ENCODE measurements around the gene DCP1A.

The DCP1A gene

DNA sequence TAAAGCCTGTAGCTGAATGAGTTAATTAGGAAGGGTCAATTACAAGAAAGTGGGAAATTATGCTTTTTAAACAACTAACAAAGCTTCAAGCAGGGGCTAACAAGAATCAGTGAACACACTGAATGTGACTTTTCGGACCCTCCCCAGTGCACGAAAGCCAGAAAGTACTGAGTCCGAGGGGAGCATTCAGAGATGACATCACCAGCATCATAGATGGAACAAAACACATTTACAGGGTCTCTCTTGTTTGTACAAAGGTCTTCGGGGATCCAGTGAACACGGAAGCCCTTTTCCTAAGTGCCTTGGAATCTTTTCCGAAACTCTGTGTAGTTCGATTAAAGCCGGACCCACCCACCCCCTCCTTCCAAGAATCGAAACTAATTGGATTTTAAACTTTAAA, 829 bp downstream of the DCP1A start:
- no peak overlapping the region for H2BK120ac ChIP-seq (ENCODE audit: low read depth, low read length)
- no peak overlapping the region for H2AK5ac ChIP-seq (ENCODE audit: low read length, severe bottlenecking)
- H2AFZ ChIP-seq (ENCODE audit: low read depth, low read length): no peak overlapping the region
- no peak overlapping the region for H2BK12ac ChIP-seq (ENCODE audit: low read length in 2 of 2)
- peak overlapping the region in 1 of 2 experiments; percentile 33 for H3K18ac ChIP-seq (ENCODE audit: low read depth in 1 of 2, low read length in 2 of 2)
- no peak overlapping the region for H4K91ac ChIP-seq (ENCODE audit: low read length)
- H2BK5ac ChIP-seq (ENCODE audit: low read depth, low read length, poor library complexity, severe bottlenecking): no peak overlapping the region
- H3K36me3 ChIP-seq (ENCODE audit: control insufficient read depth in 1 of 2, insufficient read depth in 2 of 2, low read depth in 1 of 2, low read length in 2 of 2): peaks cover 5 to 25% of the 10 kb centered on the region in 2 experiments
- H3K4ac ChIP-seq (ENCODE audit: low read depth in 1 of 2, low read length in 2 of 2): no peak overlapping the region
- DNase-seq: peak; percentile 76
- peak overlapping the region; percentile 99 for H3K9ac ChIP-seq (ENCODE audit: low read length)
- H3K9me3 ChIP-seq (ENCODE audit: control insufficient read depth, low read length): no peaks in the 10 kb centered on the region
- H3K27ac ChIP-seq (ENCODE audit: low read length, poor library complexity, severe bottlenecking): no peak overlapping the region
- peak overlapping the region; percentile 92 to 99 for H3K4me3 ChIP-seq (ENCODE audit: insufficient read depth in 1 of 2, low read depth in 1 of 2, low read length in 2 of 2)
- no peak overlapping the region for H2BK15ac ChIP-seq (ENCODE audit: low read depth, poor library complexity, severe bottlenecking)
- no peaks in the 10 kb centered on the region for H3K27me3 ChIP-seq (ENCODE audit: control insufficient read depth in 1 of 2, insufficient read depth in 1 of 2, low read length in 2 of 2)
- H4K8ac ChIP-seq (ENCODE audit: low read length): no peak overlapping the region
- no peaks in the 10 kb centered on the region for H3K4me1 ChIP-seq (ENCODE audit: control insufficient read depth, insufficient read depth, low read depth, low read length)
- no peak overlapping the region for H3K14ac ChIP-seq (ENCODE audit: low read length in 2 of 2)
- 1% methylated on average over 8 of the region's 9 CpGs for WGBS
- H3K23ac ChIP-seq (ENCODE audit: low read length in 2 of 2): no peak overlapping the region
- peak overlapping the region; percentile 72 for H3K4me2 ChIP-seq (ENCODE audit: low read length, poor library complexity, severe bottlenecking)
- peaks cover 5% of the 10 kb centered on the region for H3K79me1 ChIP-seq (replicated peaks; ENCODE audit: low read length, poor library complexity, severe bottlenecking)

DNA sequence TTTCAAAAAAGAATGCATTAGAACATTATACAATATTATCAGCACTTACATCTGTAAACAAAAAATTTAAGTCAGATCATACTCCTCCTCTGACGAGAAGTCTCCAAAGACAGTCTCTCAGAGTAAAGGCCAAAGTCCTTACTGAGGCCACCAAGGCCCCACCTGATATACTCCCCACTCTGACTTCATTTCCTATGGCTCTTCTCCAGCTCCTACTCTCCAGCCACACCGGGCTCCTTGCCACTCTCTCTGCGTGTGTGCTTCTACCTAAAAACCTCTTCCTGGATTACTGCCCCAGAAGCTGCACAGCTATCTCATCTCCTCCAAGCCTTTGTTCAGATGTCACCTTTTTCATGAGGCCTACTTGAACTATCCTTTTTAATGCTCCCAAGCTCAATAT, 5.0 kb downstream of the DCP1A start:
- Histone ChIP-seq H2BK12ac (ENCODE audit: low read length in 2 of 2) (no peak overlapping the region), H2AK5ac (ENCODE audit: low read length, severe bottlenecking) (no peak overlapping the region), H3K36me3 (ENCODE audit: control insufficient read depth in 1 of 2, insufficient read depth in 2 of 2, low read depth in 1 of 2, low read length in 2 of 2) (peaks cover 11 to 63% of the 10 kb centered on the region in 2 experiments), H2AFZ (ENCODE audit: low read depth, low read length) (no peak overlapping the region), H3K14ac (ENCODE audit: low read length in 2 of 2) (no peak overlapping the region), H4K91ac (ENCODE audit: low read length) (no peak overlapping the region), H2BK5ac (ENCODE audit: low read depth, low read length, poor library complexity, severe bottlenecking) (no peak overlapping the region), H3K4me1 (ENCODE audit: control insufficient read depth, insufficient read depth, low read depth, low read length) (no peaks in the 10 kb centered on the region), H3K4me3 (ENCODE audit: insufficient read depth in 1 of 2, low read depth in 1 of 2, low read length in 2 of 2) (no peak overlapping the region), H3K9ac (ENCODE audit: low read length) (peak overlapping the region; percentile 49), H3K18ac (ENCODE audit: low read depth in 1 of 2, low read length in 2 of 2) (no peak overlapping the region), H2BK15ac (ENCODE audit: low read depth, poor library complexity, severe bottlenecking) (no peak overlapping the region), H3K4ac (ENCODE audit: low read depth in 1 of 2, low read length in 2 of 2) (no peak overlapping the region), H3K79me1 (replicated peaks; ENCODE audit: low read length, poor library complexity, severe bottlenecking) (peaks cover 7% of the 10 kb centered on the region), H4K8ac (ENCODE audit: low read length) (no peak overlapping the region), H3K27ac (ENCODE audit: low read length, poor library complexity, severe bottlenecking) (no peak overlapping the region), H3K27me3 (ENCODE audit: control insufficient read depth in 1 of 2, insufficient read depth in 1 of 2, low read length in 2 of 2) (no peaks in the 10 kb centered on the region), H3K23ac (ENCODE audit: low read length in 2 of 2) (no peak overlapping the region), H3K9me3 (ENCODE audit: control insufficient read depth, low read length) (no peaks in the 10 kb centered on the region), H3K4me2 (ENCODE audit: low read length, poor library complexity, severe bottlenecking) (no peak overlapping the region), H2BK120ac (ENCODE audit: low read depth, low read length) (no peak overlapping the region)
- no peak for DNase-seq
- 92% methylated on average over 3 of the region's 3 CpGs for WGBS

DNA sequence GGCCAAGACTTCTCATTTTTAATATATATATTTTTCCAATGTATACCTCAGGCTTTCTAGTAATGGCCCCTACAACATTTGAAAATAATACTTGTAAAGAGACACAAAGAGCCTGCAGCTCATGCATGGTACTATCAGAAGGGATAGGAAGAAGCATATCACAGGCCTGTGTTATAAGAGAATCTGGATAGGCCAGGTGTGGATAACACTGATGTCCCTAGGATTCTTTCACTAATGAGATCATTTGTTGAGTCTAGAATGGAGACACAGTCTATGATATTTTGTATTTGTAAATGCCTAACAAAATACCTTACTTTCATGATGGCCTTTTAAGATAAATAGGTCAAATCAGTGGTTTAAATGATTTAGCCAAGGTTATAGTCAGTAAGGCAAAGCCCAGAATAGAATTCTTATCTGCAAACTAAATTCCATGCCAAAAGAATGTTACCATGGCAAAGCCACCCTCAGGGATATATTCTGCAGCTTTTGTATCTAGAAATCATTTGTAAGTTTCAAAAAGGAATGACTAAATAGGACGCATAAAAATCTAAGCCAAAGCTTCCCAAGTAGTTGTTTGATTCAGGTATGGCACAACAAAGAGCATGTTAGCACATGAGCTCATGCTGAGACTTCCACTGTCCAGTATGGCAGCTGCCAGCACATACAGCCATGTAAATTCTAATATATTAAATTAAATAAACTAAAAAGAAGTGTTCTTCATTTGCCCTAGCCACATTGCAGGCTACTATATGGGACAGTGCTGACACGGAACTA, 10.0 kb downstream of the DCP1A start:
- no peak overlapping the region for H3K9ac ChIP-seq (ENCODE audit: low read length)
- no peak overlapping the region for H2BK5ac ChIP-seq (ENCODE audit: low read depth, low read length, poor library complexity, severe bottlenecking)
- H2BK12ac ChIP-seq (ENCODE audit: low read length in 2 of 2): no peak overlapping the region
- peaks cover 15% of the 10 kb centered on the region for H3K79me1 ChIP-seq (replicated peaks; ENCODE audit: low read length, poor library complexity, severe bottlenecking)
- no peak overlapping the region for H3K4ac ChIP-seq (ENCODE audit: low read depth in 1 of 2, low read length in 2 of 2)
- no peaks in the 10 kb centered on the region for H3K9me3 ChIP-seq (ENCODE audit: control insufficient read depth, low read length)
- no peak overlapping the region for H2AFZ ChIP-seq (ENCODE audit: low read depth, low read length)
- no peak overlapping the region for H4K91ac ChIP-seq (ENCODE audit: low read length)
- H3K27me3 ChIP-seq (ENCODE audit: control insufficient read depth in 1 of 2, insufficient read depth in 1 of 2, low read length in 2 of 2): no peaks in the 10 kb centered on the region
- 100% methylated on average over 1 of the region's 2 CpGs for WGBS
- no peak overlapping the region for H3K18ac ChIP-seq (ENCODE audit: low read depth in 1 of 2, low read length in 2 of 2)
- DNase-seq: no peak
- H3K4me2 ChIP-seq (ENCODE audit: low read length, poor library complexity, severe bottlenecking): no peak overlapping the region
- H3K23ac ChIP-seq (ENCODE audit: low read length in 2 of 2): no peak overlapping the region
- H2BK120ac ChIP-seq (ENCODE audit: low read depth, low read length): no peak overlapping the region
- no peak overlapping the region for H3K14ac ChIP-seq (ENCODE audit: low read length in 2 of 2)
- no peaks in the 10 kb centered on the region for H3K4me1 ChIP-seq (ENCODE audit: control insufficient read depth, insufficient read depth, low read depth, low read length)
- H4K8ac ChIP-seq (ENCODE audit: low read length): no peak overlapping the region
- H3K36me3 ChIP-seq (ENCODE audit: control insufficient read depth in 1 of 2, insufficient read depth in 2 of 2, low read depth in 1 of 2, low read length in 2 of 2): peaks cover 29 to 80% of the 10 kb centered on the region in 2 experiments
- no peak overlapping the region for H3K4me3 ChIP-seq (ENCODE audit: insufficient read depth in 1 of 2, low read depth in 1 of 2, low read length in 2 of 2)
- H3K27ac ChIP-seq (ENCODE audit: low read length, poor library complexity, severe bottlenecking): no peak overlapping the region
- H2AK5ac ChIP-seq (ENCODE audit: low read length, severe bottlenecking): no peak overlapping the region
- H2BK15ac ChIP-seq (ENCODE audit: low read depth, poor library complexity, severe bottlenecking): no peak overlapping the region

DNA sequence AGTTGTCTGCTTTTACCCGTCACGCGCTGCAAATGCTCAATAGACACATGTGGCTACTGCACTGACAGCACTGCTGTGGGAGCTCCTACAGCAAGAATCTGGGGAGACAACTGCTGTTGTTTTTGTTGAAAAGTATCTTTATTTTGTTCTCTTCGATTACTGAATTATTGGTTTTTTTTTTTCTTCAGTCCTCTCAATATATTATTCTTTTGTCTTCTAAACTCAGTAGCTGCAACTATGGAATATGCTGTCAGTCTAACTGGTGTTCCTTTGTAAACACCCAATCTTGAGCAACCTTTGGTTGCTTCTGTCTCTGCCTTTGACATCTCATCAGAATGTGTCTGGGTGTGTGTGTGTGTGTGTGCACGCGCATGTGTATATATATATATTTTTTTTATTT, 12.6 kb downstream of the DCP1A start:
- H3K4ac ChIP-seq (ENCODE audit: low read depth in 1 of 2, low read length in 2 of 2): no peak overlapping the region

More for the DNA sequence above, 12.6 kb downstream of the DCP1A start:
- H3K4me2 ChIP-seq (ENCODE audit: low read length, poor library complexity, severe bottlenecking): no peak overlapping the region
- no peak overlapping the region for H3K23ac ChIP-seq (ENCODE audit: low read length in 2 of 2)
- H3K14ac ChIP-seq (ENCODE audit: low read length in 2 of 2): no peak overlapping the region
- no peak overlapping the region for H3K4me3 ChIP-seq (ENCODE audit: insufficient read depth in 1 of 2, low read depth in 1 of 2, low read length in 2 of 2)
- H4K8ac ChIP-seq (ENCODE audit: low read length): no peak overlapping the region
- H3K36me3 ChIP-seq (ENCODE audit: control insufficient read depth in 1 of 2, insufficient read depth in 2 of 2, low read depth in 1 of 2, low read length in 2 of 2): peaks cover 22 to 79% of the 10 kb centered on the region in 2 experiments
- no peak overlapping the region for H4K91ac ChIP-seq (ENCODE audit: low read length)
- peaks cover 17% of the 10 kb centered on the region for H3K79me1 ChIP-seq (replicated peaks; ENCODE audit: low read length, poor library complexity, severe bottlenecking)
- DNase-seq: no peak
- no peak overlapping the region for H2BK5ac ChIP-seq (ENCODE audit: low read depth, low read length, poor library complexity, severe bottlenecking)
- no peak overlapping the region for H3K27ac ChIP-seq (ENCODE audit: low read length, poor library complexity, severe bottlenecking)
- H2AFZ ChIP-seq (ENCODE audit: low read depth, low read length): no peak overlapping the region
- H3K9me3 ChIP-seq (ENCODE audit: control insufficient read depth, low read length): no peaks in the 10 kb centered on the region
- H3K18ac ChIP-seq (ENCODE audit: low read depth in 1 of 2, low read length in 2 of 2): no peak overlapping the region
- no peaks in the 10 kb centered on the region for H3K27me3 ChIP-seq (ENCODE audit: control insufficient read depth in 1 of 2, insufficient read depth in 1 of 2, low read length in 2 of 2)
- H3K9ac ChIP-seq (ENCODE audit: low read length): no peak overlapping the region
- no peak overlapping the region for H2BK12ac ChIP-seq (ENCODE audit: low read length in 2 of 2)
- H2BK120ac ChIP-seq (ENCODE audit: low read depth, low read length): no peak overlapping the region
- no peaks in the 10 kb centered on the region for H3K4me1 ChIP-seq (ENCODE audit: control insufficient read depth, insufficient read depth, low read depth, low read length)
- WGBS: 100% methylated on average over 3 of the region's 6 CpGs
- H2BK15ac ChIP-seq (ENCODE audit: low read depth, poor library complexity, severe bottlenecking): no peak overlapping the region
- no peak overlapping the region for H2AK5ac ChIP-seq (ENCODE audit: low read length, severe bottlenecking)
